ENCODE measurements around the gene PNLDC1. TPM values are rescaled to one million over a fixed set of nuclear protein-coding genes. Genes with fewer than 3 reads are reported as not detected.

The PNLDC1 gene
- total and polyA plus RNA-seq, 2 experiments from 2014 or later, result not detected

DNA sequence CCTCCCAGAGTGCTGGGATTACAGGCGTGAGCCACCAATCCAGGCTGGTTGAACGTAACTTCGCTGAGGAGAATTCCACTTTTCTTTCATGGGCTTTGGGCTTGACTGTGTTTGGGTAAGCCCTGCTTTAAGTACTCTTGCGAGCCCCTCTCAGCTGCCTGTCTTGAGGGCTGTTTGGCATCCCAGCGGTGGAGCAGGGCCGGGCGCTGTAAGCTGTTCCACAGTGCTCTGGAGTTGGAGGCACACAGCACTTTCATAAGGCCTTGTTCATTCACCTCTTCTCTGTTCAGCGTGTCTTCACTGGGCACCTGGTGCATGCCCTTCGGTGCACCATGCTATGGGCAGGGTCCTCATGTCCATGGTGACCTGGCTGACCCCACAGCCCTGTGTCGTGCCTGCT is 21.6 kb downstream of the PNLDC1 start (continued):
- TF ChIP-seq, protein P1, sequence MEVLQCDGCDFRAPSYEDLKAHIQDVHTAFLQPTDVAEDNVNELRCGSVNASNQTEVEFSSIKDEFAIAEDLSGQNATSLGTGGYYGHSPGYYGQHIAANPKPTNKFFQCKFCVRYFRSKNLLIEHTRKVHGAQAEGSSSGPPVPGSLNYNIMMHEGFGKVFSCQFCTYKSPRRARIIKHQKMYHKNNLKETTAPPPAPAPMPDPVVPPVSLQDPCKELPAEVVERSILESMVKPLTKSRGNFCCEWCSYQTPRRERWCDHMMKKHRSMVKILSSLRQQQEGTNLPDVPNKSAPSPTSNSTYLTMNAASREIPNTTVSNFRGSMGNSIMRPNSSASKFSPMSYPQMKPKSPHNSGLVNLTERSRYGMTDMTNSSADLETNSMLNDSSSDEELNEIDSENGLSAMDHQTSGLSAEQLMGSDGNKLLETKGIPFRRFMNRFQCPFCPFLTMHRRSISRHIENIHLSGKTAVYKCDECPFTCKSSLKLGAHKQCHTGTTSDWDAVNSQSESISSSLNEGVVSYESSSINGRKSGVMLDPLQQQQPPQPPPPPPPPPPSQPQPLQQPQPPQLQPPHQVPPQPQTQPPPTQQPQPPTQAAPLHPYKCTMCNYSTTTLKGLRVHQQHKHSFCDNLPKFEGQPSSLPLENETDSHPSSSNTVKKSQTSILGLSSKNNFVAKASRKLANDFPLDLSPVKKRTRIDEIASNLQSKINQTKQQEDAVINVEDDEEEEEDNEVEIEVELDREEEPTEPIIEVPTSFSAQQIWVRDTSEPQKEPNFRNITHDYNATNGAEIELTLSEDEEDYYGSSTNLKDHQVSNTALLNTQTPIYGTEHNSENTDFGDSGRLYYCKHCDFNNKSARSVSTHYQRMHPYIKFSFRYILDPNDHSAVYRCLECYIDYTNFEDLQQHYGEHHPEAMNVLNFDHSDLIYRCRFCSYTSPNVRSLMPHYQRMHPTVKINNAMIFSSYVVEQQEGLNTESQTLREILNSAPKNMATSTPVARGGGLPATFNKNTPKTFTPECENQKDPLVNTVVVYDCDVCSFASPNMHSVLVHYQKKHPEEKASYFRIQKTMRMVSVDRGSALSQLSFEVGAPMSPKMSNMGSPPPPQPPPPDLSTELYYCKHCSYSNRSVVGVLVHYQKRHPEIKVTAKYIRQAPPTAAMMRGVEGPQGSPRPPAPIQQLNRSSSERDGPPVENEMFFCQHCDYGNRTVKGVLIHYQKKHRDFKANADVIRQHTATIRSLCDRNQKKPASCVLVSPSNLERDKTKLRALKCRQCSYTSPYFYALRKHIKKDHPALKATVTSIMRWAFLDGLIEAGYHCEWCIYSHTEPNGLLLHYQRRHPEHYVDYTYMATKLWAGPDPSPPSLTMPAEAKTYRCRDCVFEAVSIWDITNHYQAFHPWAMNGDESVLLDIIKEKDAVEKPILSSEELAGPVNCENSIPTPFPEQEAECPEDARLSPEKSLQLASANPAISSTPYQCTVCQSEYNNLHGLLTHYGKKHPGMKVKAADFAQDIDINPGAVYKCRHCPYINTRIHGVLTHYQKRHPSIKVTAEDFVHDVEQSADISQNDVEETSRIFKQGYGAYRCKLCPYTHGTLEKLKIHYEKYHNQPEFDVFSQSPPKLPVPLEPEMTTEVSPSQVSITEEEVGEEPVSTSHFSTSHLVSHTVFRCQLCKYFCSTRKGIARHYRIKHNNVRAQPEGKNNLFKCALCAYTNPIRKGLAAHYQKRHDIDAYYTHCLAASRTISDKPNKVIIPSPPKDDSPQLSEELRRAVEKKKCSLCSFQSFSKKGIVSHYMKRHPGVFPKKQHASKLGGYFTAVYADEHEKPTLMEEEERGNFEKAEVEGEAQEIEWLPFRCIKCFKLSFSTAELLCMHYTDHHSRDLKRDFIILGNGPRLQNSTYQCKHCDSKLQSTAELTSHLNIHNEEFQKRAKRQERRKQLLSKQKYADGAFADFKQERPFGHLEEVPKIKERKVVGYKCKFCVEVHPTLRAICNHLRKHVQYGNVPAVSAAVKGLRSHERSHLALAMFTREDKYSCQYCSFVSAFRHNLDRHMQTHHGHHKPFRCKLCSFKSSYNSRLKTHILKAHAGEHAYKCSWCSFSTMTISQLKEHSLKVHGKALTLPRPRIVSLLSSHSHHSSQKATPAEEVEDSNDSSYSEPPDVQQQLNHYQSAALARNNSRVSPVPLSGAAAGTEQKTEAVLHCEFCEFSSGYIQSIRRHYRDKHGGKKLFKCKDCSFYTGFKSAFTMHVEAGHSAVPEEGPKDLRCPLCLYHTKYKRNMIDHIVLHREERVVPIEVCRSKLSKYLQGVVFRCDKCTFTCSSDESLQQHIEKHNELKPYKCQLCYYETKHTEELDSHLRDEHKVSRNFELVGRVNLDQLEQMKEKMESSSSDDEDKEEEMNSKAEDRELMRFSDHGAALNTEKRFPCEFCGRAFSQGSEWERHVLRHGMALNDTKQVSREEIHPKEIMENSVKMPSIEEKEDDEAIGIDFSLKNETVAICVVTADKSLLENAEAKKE (CRISPR knock-in tag; IDR thresholded peaks at IDR 0.05), result no peak
- no peak for TF ChIP-seq POLR2AphosphoS5 (IDR thresholded peaks at IDR 0.05; ENCODE audit: low read depth)
- TF ChIP-seq EZH2 (IDR thresholded peaks at IDR 0.05; ENCODE audit: low read depth, unreplicated experiment), result no peak
- no peak for TF ChIP-seq CREB1 (CRISPR knock-in tag; IDR thresholded peaks at IDR 0.05; ENCODE audit: low read depth)
- TF ChIP-seq JUNB (IDR thresholded peaks at IDR 0.05; ENCODE audit: unreplicated experiment), result no peak
- TF ChIP-seq ZNF331 (CRISPR knock-in tag; IDR thresholded peaks at IDR 0.05; ENCODE audit: low read depth), result no peak
- TF ChIP-seq STAT1 (IDR thresholded peaks at IDR 0.05; ENCODE audit: unreplicated experiment), result no peak
- TF ChIP-seq ETS1 (IDR thresholded peaks at IDR 0.05), result no peak

DNA sequence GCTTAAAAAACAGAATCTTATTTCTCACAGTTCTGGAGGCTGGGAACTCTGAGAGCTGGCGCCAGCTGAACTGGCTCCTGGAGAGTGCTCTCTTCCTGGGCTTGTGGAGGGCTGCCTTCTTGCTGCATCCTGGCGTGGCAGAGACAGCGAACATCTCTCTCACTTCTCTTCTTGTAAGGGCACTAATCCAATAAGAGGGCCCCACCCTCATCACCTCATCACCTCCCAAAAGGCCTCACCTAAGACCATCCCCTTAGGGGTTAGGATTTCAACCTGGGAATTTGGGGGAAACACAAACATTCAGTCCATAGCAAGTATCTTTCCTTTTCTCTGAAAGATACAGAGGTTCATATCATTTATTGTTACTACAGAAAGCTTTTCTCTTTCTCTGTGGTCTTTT is 23.9 kb downstream of the PNLDC1 start:
- Histone ChIP-seq H3K4me2 (no peak overlapping the region), H3K27me3 (ENCODE audit: insufficient read depth) (no peaks in the 10 kb centered on the region), H3K9me2 (ENCODE audit: insufficient read depth) (no peaks in the 10 kb centered on the region), H3F3A (replicated peaks; ENCODE audit: low read depth) (no peaks in the 10 kb centered on the region), H2AFZ (no peak overlapping the region), H4K20me1 (replicated peaks; ENCODE audit: insufficient read depth) (no peaks in the 10 kb centered on the region), H3K4me1 (ENCODE audit: insufficient read depth) (no peaks in the 10 kb centered on the region), H3K4me3 (no peak overlapping the region), H3K27ac (ENCODE audit: low read depth) (no peak overlapping the region), H3K79me2 (replicated peaks; ENCODE audit: insufficient read depth) (no peaks in the 10 kb centered on the region), H3K36me3 (ENCODE audit: insufficient read depth) (no peaks in the 10 kb centered on the region)
- Mint-ChIP-seq H3K27ac (no peak overlapping the region), H3K9me3 (no peaks in the 10 kb centered on the region), H3K4me3 (no peak overlapping the region), H3K27me3 (ENCODE audit: insufficient read depth, low read depth, poor library complexity) (peaks cover 16% of the 10 kb centered on the region), H3K4me1 (peaks cover 22% of the 10 kb centered on the region), H3K36me3 (ENCODE audit: low read depth) (no peaks in the 10 kb centered on the region; the same call in 2 of the 3 replicates)
- DNase-seq (ENCODE audit: low spot score) (no peak), ATAC-seq (no peak)
- no peak for TF ChIP-seq ETS1 (IDR thresholded peaks at IDR 0.05)
- no peak for TF ChIP-seq ZNF114 (CRISPR knock-in tag; IDR thresholded peaks at IDR 0.05)
- no peak for TF ChIP-seq JUNB (IDR thresholded peaks at IDR 0.05; ENCODE audit: unreplicated experiment)
- no peak for TF ChIP-seq EZH2phosphoT487 (IDR thresholded peaks at IDR 0.05; ENCODE audit: unreplicated experiment)
- TF ChIP-seq CREB1 (CRISPR knock-in tag; IDR thresholded peaks at IDR 0.05; ENCODE audit: low read depth), result no peak

Measured in GM23338 (cell line).